K562 (cell line): ENCODE results near the gene SLC37A4. TPM values are rescaled to one million over a fixed set of nuclear protein-coding genes. Genes with fewer than 3 reads are reported as not detected.

Source experiments
- ARID3B ChIP-seq: fragments of 250-450 bp; sonication (Bioruptor Pico); IDR thresholded peaks from 2 replicates; pipeline ENCODE4 v1.4.0; 2020; ENCODE audit warnings: borderline replicate concordance
- BHLHE40 ChIP-seq: IDR thresholded peaks from 2 replicates; pipeline ENCODE4 v1.6.1; 2011; ENCODE audit warnings: low read length, improper control_type of control experiment
- GMEB1 ChIP-seq: fragments of 250-450 bp; sonication (Bioruptor Pico); IDR thresholded peaks from 2 replicates; pipeline ENCODE4 v1.4.0; 2020; ENCODE audit warnings: mild to moderate bottlenecking
- HDAC2 ChIP-seq: fragments of 450-650 bp; IDR thresholded peaks from 2 replicates; pipeline ENCODE4 v1.6.1; 2016; ENCODE audit warnings: mild to moderate bottlenecking
- HDAC6 ChIP-seq: IDR thresholded peaks from 2 replicates; pipeline ENCODE4 v1.6.1; 2012; ENCODE audit warnings: low read depth, mild to moderate bottlenecking, control low read depth, inconsistent platforms, low read length, moderate library complexity
- ILK ChIP-seq: fragments of 450-650 bp; IDR thresholded peaks from 2 replicates; pipeline ENCODE4 v1.6.1; 2016; ENCODE audit warnings: missing genetic modification characterization, low read depth, mild to moderate bottlenecking, missing compliant biosample characterization, moderate library complexity, borderline replicate concordance
- KDM5B ChIP-seq: fragments of 200-600 bp; sonication (generic); IDR thresholded peaks from 2 replicates; pipeline ENCODE4 v1.6.1; 2012; ENCODE audit warnings: low read depth, mild to moderate bottlenecking, moderate library complexity, low read length, control low read depth, inconsistent platforms; ENCODE audit not compliant: insufficient replicate concordance
- KLF10 ChIP-seq: fragments of 250-450 bp; sonication (Bioruptor Pico); IDR thresholded peaks from 2 replicates; pipeline ENCODE4 v1.6.1; 2021; ENCODE audit warnings: matching md5 sums
- MTF1 ChIP-seq: fragments of 250-450 bp; sonication (Bioruptor Pico); IDR thresholded peaks from 2 replicates; pipeline ENCODE4 v1.9.0; 2021; ENCODE audit warnings: moderate library complexity, mild to moderate bottlenecking, inconsistent platforms, borderline replicate concordance
- TEAD2 ChIP-seq: fragments of 450-650 bp; IDR thresholded peaks from 2 replicates; pipeline ENCODE4 v1.6.1; 2016; ENCODE audit warnings: missing genetic modification characterization, control low read depth, missing compliant biosample characterization
- ZNF217 ChIP-seq: sonication (generic); formaldehyde crosslinking; IDR thresholded peaks from 2 replicates; pipeline ENCODE4 v1.8.0; 2022; ENCODE audit warnings: mild to moderate bottlenecking, missing genetic modification reagents
- ZNF586 ChIP-seq: fragments of 450-650 bp; formaldehyde crosslinking; conservative IDR thresholded peaks from 2 replicates; pipeline ENCODE4 v1.4.0; 2020; ENCODE audit warnings: mild to moderate bottlenecking, moderate library complexity
- polyA plus RNA-seq, 8 experiments: library from polyadenylated mRNA; depleted of rRNA in 4 of 8; stranded (reverse) in 5 of 8; unstranded in 3 of 8; fragments of >200 nt; fragmentation: Nextera tagmentation in 2 of 8; fragmentation: Illumina TruSeq in 1 of 8; extraction: Ambion mirVana in 2 of 8; extraction: Trizol in 1 of 8; gene quantifications; 2 replicates each; pipeline versions ENCODE4 v1.2.1 to v1.2.3, GENCODE V29; 2011 to 2014; ENCODE audit warnings: inconsistent platforms in 1 of 8, missing spikeins in 1 of 8
- total RNA-seq, 7 experiments: library from RNA; depleted of rRNA in 6 of 7; stranded (reverse); fragments of >200 nt in 6 of 7; fragmentation: Illumina TruSeq in 2 of 7; extraction: Trizol in 2 of 7; gene quantifications; 2 replicates each; pipeline versions ENCODE4 v1.2.1 to v1.2.3, GENCODE V29; 2011 to 2021; ENCODE audit warnings: low replicate concordance in 1 of 7
- TF ChIP-seq, protein P1 (sequence below): sonication (generic); formaldehyde crosslinking; IDR thresholded peaks from 2 replicates; pipeline ENCODE4 v1.9.0; 2022; ENCODE audit warnings: mild to moderate bottlenecking, missing genetic modification reagents
- TF ChIP-seq, protein P2 (sequence below): fragments of 250-450 bp; sonication (Bioruptor Pico); IDR thresholded peaks from 2 replicates; pipeline ENCODE4 v1.5.0; 2022; ENCODE audit warnings: mild to moderate bottlenecking
- TF ChIP-seq, protein P3 (sequence below): fragments of 250-450 bp; sonication (Bioruptor Pico); IDR thresholded peaks from 2 replicates; pipeline ENCODE4 v1.5.1; 2021; ENCODE audit warnings: mild to moderate bottlenecking
- TF ChIP-seq, protein P4 (sequence below), 2 experiments: fragments of 450-650 bp; conservative IDR thresholded peaks; 2 replicates each; pipeline ENCODE4 v1.6.1; 2017; ENCODE audit warnings: mild to moderate bottlenecking in 2 of 2, moderate library complexity in 2 of 2
- TF ChIP-seq, protein P5 (sequence below): fragments of 250-450 bp; sonication (Bioruptor Pico); IDR thresholded peaks from 2 replicates; pipeline ENCODE4 v1.8.0; 2021; ENCODE audit warnings: moderate library complexity, mild to moderate bottlenecking, inconsistent platforms

SLC37A4 gene
- total and polyA plus RNA-seq, 9 of the 15 experiments (the other 6 are each of a cell fraction or from before 2014, with no cell fraction given): 24.7 to 73.9 (median 40.7) TPM

DNA sequence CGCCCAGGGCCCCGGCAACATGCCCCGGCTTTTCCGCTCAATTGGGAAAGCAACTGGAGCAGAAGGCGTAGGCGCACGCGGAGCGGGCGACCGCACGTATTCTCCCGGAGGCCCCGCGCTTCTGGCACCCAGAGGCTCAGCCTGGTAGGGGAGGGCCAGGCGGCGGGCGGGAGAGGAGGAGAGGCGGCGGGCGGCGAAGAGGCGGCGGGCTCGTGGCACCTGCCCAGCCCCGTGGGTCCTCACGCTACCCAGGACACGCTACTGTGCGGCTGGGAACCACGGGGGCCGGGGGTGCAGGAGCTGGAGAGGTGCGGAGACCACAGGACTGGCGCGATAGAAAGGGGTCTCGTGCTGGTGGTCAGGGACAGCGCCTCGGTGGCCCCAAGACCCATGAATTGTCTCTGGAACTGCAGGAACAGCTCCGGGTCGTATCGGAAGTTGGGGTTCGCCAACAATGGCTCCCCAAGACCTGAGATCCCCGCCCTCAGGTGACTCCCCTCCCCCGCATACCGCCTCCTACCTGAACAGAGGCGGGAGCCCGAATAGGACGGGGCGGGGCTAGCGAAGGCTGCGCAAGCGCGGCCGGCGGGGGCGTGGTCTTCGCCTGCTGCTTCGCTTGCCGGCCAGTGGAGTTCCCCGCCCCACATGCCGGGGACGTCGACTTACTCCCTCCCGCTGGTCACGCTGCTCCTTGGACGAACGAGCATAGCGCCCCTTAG lies at the start of gene SLC37A4 (continued):
- TF ChIP-seq, protein P1, sequence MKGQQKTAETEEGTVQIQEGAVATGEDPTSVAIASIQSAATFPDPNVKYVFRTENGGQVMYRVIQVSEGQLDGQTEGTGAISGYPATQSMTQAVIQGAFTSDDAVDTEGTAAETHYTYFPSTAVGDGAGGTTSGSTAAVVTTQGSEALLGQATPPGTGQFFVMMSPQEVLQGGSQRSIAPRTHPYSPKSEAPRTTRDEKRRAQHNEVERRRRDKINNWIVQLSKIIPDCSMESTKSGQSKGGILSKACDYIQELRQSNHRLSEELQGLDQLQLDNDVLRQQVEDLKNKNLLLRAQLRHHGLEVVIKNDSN: peak; percentile 85
- TF ChIP-seq, protein P2, sequence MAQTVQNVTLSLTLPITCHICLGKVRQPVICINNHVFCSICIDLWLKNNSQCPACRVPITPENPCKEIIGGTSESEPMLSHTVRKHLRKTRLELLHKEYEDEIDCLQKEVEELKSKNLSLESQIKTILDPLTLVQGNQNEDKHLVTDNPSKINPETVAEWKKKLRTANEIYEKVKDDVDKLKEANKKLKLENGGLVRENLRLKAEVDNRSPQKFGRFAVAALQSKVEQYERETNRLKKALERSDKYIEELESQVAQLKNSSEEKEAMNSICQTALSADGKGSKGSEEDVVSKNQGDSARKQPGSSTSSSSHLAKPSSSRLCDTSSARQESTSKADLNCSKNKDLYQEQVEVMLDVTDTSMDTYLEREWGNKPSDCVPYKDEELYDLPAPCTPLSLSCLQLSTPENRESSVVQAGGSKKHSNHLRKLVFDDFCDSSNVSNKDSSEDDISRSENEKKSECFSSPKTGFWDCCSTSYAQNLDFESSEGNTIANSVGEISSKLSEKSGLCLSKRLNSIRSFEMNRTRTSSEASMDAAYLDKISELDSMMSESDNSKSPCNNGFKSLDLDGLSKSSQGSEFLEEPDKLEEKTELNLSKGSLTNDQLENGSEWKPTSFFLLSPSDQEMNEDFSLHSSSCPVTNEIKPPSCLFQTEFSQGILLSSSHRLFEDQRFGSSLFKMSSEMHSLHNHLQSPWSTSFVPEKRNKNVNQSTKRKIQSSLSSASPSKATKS: no peak
- no peak for TF ChIP-seq HDAC6
- peak; percentile 57 for TF ChIP-seq KDM5B
- peak; percentile 81 for TF ChIP-seq GMEB1 (CRISPR knock-in tag)
- TF ChIP-seq ZNF217 (CRISPR knock-in tag): no peak
- TF ChIP-seq, protein P3, sequence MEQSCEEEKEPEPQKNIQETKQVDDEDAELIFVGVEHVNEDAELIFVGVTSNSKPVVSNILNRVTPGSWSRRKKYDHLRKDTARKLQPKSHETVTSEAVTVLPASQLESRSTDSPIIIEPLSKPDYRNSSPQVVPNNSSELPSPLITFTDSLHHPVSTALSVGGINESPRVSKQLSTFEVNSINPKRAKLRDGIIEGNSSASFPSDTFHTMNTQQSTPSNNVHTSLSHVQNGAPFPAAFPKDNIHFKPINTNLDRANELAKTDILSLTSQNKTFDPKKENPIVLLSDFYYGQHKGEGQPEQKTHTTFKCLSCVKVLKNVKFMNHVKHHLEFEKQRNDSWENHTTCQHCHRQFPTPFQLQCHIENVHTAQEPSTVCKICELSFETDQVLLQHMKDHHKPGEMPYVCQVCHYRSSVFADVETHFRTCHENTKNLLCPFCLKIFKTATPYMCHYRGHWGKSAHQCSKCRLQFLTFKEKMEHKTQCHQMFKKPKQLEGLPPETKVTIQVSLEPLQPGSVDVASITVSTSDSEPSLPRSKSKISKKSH (CRISPR knock-in tag): no peak
- TF ChIP-seq BHLHE40: peak; percentile 76
- no peak for TF ChIP-seq ILK (tag)
- no peak for TF ChIP-seq HDAC2
- no peak for TF ChIP-seq TEAD2
- TF ChIP-seq, protein P4, sequence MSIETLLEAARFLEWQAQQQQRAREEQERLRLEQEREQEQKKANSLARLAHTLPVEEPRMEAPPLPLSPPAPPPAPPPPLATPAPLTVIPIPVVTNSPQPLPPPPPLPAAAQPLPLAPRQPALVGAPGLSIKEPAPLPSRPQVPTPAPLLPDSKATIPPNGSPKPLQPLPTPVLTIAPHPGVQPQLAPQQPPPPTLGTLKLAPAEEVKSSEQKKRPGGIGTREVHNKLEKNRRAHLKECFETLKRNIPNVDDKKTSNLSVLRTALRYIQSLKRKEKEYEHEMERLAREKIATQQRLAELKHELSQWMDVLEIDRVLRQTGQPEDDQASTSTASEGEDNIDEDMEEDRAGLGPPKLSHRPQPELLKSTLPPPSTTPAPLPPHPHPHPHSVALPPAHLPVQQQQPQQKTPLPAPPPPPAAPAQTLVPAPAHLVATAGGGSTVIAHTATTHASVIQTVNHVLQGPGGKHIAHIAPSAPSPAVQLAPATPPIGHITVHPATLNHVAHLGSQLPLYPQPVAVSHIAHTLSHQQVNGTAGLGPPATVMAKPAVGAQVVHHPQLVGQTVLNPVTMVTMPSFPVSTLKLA (conservative IDR thresholded peaks at IDR 0.05): peak; percentile 82
- no peak for TF ChIP-seq KLF10 (CRISPR knock-in tag)
- 0 out of 2 replicates have a peak, but pooled peaks have one; percentile 9 for TF ChIP-seq ARID3B
- TF ChIP-seq, protein P5, sequence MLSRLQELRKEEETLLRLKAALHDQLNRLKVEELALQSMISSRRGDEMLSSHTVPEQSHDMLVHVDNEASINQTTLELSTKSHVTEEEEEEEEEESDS (CRISPR knock-in tag): no peak
- no peak for TF ChIP-seq ZNF586 (CRISPR knock-in tag)
- TF ChIP-seq MTF1: no peak
